HG03045 (cell line): ENCODE data around the gene MARK1.
A peak's percentile ranks its signal among the peaks of the same experiment; 100 is the strongest.

ENCODE experiments used
- ATAC-seq: cut with Tn5 transposase; IDR thresholded peaks from one replicate; pipeline ENCODE4 v1.9.1; 2021; ENCODE audit warnings: mild to moderate bottlenecking, moderate library complexity; ENCODE audit not compliant: unreplicated experiment

Gene MARK1

DNA sequence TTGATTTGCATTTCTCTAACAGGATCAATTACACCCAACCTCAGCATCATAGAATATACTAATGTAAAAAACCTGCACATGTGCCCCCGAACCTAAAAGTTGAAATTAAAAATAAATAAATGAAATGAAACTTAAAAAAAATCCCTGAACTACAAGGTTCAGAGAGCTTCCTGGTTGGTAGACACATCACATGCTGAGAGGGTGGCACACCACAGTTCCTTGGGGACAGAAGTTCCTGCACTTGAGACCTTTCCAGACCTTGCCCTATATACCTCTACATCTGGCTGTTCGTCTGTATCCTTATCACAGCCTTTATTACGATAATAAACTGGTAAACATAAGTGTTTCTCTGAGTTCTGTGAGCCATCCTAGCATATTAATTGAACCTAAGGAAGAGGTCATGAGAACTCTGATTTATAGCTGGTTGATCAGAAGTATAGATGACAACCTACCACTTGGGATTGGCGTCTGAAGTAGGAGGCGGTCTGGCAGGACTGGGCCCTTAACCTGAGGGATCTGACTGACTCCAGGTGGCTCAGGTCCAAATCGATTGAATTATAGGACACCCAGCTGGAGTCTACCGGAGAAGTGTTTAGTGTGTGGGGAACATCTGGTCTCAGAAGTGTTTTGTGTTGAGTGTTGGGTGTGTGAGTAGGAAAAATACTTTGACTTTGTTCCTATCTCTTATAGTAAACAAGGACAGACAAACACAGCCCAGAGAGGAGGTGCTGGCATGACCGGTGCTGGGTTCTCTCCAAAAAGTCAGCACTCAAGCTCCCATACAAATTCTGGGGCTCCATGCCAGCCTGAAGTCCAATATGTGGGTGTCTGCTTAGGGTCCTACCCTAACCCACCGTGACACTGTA lies 181.2 kb downstream of the MARK1 start:
- ATAC-seq: no peak

DNA sequence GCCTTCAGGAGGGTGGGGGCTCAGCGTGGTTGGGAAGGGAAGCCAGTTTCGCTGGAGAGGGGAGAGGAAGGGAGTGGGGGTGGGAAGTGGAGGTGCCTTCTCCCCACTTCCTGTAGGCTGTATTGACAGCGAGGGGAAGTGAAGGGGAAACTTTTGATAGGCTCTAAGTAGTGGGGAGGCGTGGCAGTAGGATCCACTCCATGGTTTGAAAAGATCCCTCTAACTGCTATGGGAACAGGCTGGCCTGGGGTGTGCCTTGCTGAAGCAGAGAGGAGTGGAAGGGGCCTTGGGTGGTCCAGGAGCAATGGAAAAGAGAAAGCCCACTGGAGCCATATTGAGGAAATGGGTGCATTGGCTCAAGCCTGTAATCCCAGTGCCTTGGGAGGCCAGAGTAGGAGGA lies 182.4 kb downstream of the MARK1 start:
- ATAC-seq: no peak

DNA sequence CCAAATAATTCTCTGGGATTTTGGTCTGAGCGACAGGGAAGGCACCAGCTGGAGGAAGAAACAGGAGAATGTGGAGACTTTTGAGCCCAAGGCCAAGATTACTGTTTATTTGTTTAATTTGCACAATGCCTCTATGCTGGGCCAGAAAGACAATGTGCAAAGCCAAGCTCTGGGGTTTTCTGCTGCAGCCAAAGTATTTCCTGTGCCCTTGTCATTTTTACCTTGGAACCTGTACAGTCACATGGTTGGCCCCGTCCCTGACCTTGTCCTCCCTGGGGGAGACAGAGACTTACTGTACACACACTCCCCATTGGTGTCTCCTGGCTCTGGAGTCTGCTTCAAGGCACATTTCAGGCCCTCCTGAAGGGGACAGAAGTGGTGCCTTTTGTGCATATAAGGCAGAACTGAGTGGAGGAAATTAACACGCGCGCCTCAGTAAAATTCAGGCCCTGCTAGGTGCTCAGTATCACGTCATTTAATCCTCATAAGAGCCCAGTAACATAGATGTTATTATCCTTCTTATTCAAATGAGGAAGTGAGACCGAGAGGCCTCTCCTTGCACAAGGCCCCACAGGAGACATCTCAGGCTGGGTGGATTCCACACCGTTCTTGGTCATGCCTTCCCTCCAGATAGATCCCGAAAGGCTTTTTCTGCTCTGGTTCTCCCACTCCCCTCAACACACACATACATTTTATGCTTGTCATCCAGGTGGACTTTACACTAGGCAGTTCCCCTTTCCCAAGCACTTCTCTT lies 183.3 kb downstream of the MARK1 start:
- peak; percentile 89 for ATAC-seq
